Natural killer cell (primary cell): Measurements from ENCODE around the gene THOP1. TPM values are rescaled to one million over a fixed set of nuclear protein-coding genes. Genes with fewer than 3 reads are reported as not detected.

Experiments used
- ATAC-seq, 3 donors: fragments of 150-1000 bp in 2 of 3; fragments of 200-7000 bp in 1 of 3; cut with Tn5 transposase; 1 replicate in 1 of 3; 2 replicates in 2 of 3; pipeline ENCODE4 v1.10.0; 2021; ENCODE audit warnings: mild to moderate bottlenecking in 2 of 3, moderate library complexity in 2 of 3
- DNase-seq, 2 donors: peaks; one replicate each; pipeline versions ENCODE4 v3.0.0 to v3.0.0-alpha.2; 2013 to 2021; ENCODE audit warnings: mixed read lengths in 1 of 2
- H3K27ac ChIP-seq: one replicate; pipeline ENCODE4 v1.5.1; 2013; ENCODE audit warnings: mild to moderate bottlenecking, low read length
- H3K27me3 ChIP-seq: one replicate; pipeline ENCODE4 v1.6.1; 2013; ENCODE audit warnings: low read length; ENCODE audit not compliant: control insufficient read depth, insufficient read depth
- H3K36me3 ChIP-seq: one replicate; pipeline ENCODE4 v1.6.1; 2013; ENCODE audit warnings: low read length; ENCODE audit not compliant: control insufficient read depth, insufficient read depth
- H3K4me1 ChIP-seq: one replicate; pipeline ENCODE4 v1.6.1; 2013; ENCODE audit warnings: low read length; ENCODE audit not compliant: control insufficient read depth, insufficient read depth
- H3K4me3 ChIP-seq: one replicate; pipeline ENCODE4 v1.5.1; 2013; ENCODE audit warnings: low read length
- H3K9me3 ChIP-seq: one replicate; pipeline ENCODE4 v1.6.1; 2013; ENCODE audit warnings: low read length; ENCODE audit not compliant: control insufficient read depth, insufficient read depth
- H3K27ac Mint-ChIP-seq, 2 donors: one replicate each; pipeline ENCODE4 v1.8.0; 2022; ENCODE audit warnings: mild to moderate bottlenecking in 2 of 2, mixed read lengths in 2 of 2, moderate library complexity in 1 of 2
- H3K27me3 Mint-ChIP-seq, 2 donors: one replicate each; pipeline ENCODE4 v1.8.0; 2022; ENCODE audit warnings: low read depth in 2 of 2, mixed read lengths in 2 of 2
- H3K36me3 Mint-ChIP-seq: one replicate; pipeline ENCODE4 v1.8.0; 2022; ENCODE audit warnings: mixed read lengths
- H3K4me1 Mint-ChIP-seq, 2 donors: one replicate each; pipeline ENCODE4 v1.8.0; 2022; ENCODE audit warnings: mixed read lengths in 2 of 2
- H3K4me3 Mint-ChIP-seq: one replicate; pipeline ENCODE4 v1.8.0; 2022; ENCODE audit warnings: mild to moderate bottlenecking, moderate library complexity, mixed read lengths
- H3K9me3 Mint-ChIP-seq, 2 donors: one replicate each; pipeline ENCODE4 v1.8.0; 2022; ENCODE audit warnings: mixed read lengths in 2 of 2
- CTCF ChIP-seq: fragments of 200-600 bp; IDR thresholded peaks from one replicate; pipeline ENCODE4 v1.8.0; 2022; ENCODE audit warnings: antibody characterized with exemption
- WGBS: methylation state at CpG from one replicate; pipeline ENCODE4 v1.1.7; 2013; ENCODE audit warnings: missing lambda C conversion rate; ENCODE audit not compliant: insufficient coverage; 5-methylcytosine and 5-hydroxymethylcytosine counted together
- intact Hi-C: fragments of 100-400 bp; cut with micrococcal nuclease; formaldehyde crosslinking; loops from one replicate; pipeline ENCODE4 v1.14.2; 2022
- total RNA-seq, 4 donors: library from RNA; stranded (reverse); fragments of 120-200 nt in 1 of 4; gene quantifications; one replicate each; pipeline versions ENCODE4 v1.2.3 to v1.2.4, GENCODE V29; 2013 to 2022

The THOP1 gene
- total RNA-seq, 3 donors from 2014 or later (not counting 1 experiment from before 2014, with no cell fraction given), result 31.6 to 44.0 (median 33.4) TPM

DNA sequence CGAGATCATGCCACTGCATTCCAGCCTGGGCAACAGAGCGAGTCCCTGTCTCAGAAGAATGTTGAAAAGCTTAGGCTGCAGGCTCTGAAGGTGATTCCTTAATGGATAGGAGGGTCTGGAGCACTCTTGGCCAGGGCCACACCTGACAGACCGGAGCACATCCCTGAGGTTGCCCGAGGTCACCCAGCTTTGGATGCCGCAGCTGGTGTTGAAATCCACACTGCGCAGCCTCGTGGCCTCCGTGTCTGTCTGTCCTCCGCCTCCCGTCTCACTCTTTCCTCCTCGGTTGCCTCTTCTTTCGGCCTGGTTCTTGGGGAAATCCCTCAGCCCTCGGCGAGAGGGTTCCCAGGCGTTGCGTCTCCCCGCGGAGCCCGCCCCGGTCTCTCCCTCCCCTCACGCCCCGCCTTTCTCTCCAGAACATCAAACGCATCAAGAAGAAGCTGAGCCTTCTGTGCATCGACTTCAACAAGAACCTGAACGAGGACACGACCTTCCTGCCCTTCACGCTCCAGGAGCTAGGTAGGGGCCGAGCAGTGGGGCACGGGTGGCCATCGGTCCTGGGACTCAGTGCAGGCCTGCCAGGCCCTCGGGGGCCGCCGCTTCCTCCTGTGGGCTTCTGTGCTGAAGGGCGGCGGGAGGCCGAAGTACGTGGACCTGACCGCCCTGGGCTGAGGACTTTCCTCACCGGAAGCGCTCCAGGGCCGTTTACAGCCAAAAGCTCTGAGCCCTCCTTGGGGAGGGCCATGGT lies 14.1 kb downstream of the THOP1 start:
- no peak overlapping the region for H3K4me3 ChIP-seq
- Mint-ChIP-seq H3K9me3 (no peaks in the 10 kb centered on the region), H3K4me1 (peaks cover 7 to 11% of the 10 kb centered on the region in 2 donors), H3K4me3 (no peak overlapping the region), H3K27ac (no peak overlapping the region), H3K36me3 (no peaks in the 10 kb centered on the region), H3K27me3 (no peaks in the 10 kb centered on the region)
- intact Hi-C loops, result no loop called here
- no peak overlapping the region for H3K27ac ChIP-seq
- no peaks in the 10 kb centered on the region for H3K9me3 ChIP-seq
- 96% methylated on average over 41 of the region's 41 CpGs for WGBS
- ATAC-seq (no peak), DNase-seq (no peak)
- no peaks in the 10 kb centered on the region for H3K4me1 ChIP-seq
- TF ChIP-seq CTCF, result no peak
- H3K36me3 ChIP-seq, result peaks cover 8% of the 10 kb centered on the region
- H3K27me3 ChIP-seq, result no peaks in the 10 kb centered on the region

- 98% methylated on average over 22 of the region's 22 CpGs for WGBS
- H3K4me1 Mint-ChIP-seq, result peaks cover 7 to 11% of the 10 kb centered on the region in 2 donors
- Histone ChIP-seq H3K27ac (no peak overlapping the region), H3K9me3 (no peaks in the 10 kb centered on the region), H3K4me3 (no peak overlapping the region), H3K36me3 (peaks cover 13% of the 10 kb centered on the region), H3K27me3 (no peaks in the 10 kb centered on the region), H3K4me1 (no peaks in the 10 kb centered on the region)
- H3K36me3 Mint-ChIP-seq, result no peaks in the 10 kb centered on the region
- DNase-seq (no peak), ATAC-seq (no peak)
- no peaks in the 10 kb centered on the region for H3K9me3 Mint-ChIP-seq
- no peak overlapping the region for H3K4me3 Mint-ChIP-seq
- TF ChIP-seq CTCF, result no peak
- intact Hi-C loops, result no loop called here
- H3K27me3 Mint-ChIP-seq, result no peaks in the 10 kb centered on the region
- H3K27ac Mint-ChIP-seq, result no peak overlapping the region
Observed at GRCh38 chr19:2800506-2800905, 15.2 kb downstream of the THOP1 start.

DNA sequence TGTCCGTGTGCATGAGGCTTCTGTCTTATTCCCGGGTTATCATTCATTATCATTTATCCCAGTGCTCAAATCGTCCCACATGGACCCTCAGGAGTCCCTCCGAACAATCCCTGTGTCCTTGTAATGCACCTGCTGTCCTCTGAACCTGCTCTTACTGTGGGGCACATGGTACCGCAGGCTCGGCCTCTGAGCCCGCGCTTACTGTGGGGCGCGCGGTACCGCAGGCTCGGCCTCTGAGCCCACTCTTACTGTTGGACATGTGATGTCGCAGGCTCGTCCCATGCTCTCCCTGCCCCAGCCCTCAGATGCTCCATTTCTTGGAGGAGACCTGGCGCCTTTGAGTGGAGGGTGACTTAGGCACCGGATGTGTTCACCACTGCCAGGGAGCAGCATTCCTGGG lies 17.5 kb downstream of the THOP1 start:
- no peak for TF ChIP-seq CTCF
- H3K9me3 ChIP-seq, result no peaks in the 10 kb centered on the region
- H3K4me1 ChIP-seq, result no peaks in the 10 kb centered on the region
- H3K4me1 Mint-ChIP-seq, result peaks cover 7 to 11% of the 10 kb centered on the region in 2 donors
- 98% methylated on average over 17 of the region's 17 CpGs for WGBS
- no peaks in the 10 kb centered on the region for H3K27me3 ChIP-seq
- intact Hi-C loops, result no loop called here
- no peaks in the 10 kb centered on the region for H3K36me3 Mint-ChIP-seq
- H3K36me3 ChIP-seq, result peaks cover 8% of the 10 kb centered on the region
- no peak overlapping the region for H3K27ac ChIP-seq
- H3K9me3 Mint-ChIP-seq, result no peaks in the 10 kb centered on the region
- no peaks in the 10 kb centered on the region for H3K27me3 Mint-ChIP-seq
- no peak for ATAC-seq
- no peak overlapping the region for H3K4me3 ChIP-seq
- H3K4me3 Mint-ChIP-seq, result no peak overlapping the region
- no peak for DNase-seq
- H3K27ac Mint-ChIP-seq, result peak overlapping the region; percentile 10 to 56
